ENCODE results near the gene TRPC4AP. TPM values are rescaled to one million over a fixed set of nuclear protein-coding genes. Genes with fewer than 3 reads are reported as not detected.
"Not testable (repeated sequence)": the region's sequence is repeated elsewhere in the genome, so short reads cannot be mapped to it uniquely, and the experiment has no call there.

Gene TRPC4AP
- total RNA-seq, 1 experiment from 2014 or later: 36.8 TPM

- Histone ChIP-seq H3K4me1 (replicated peaks) (peaks cover 33% of the 10 kb centered on the region), H3K36me3 (peaks cover 21% of the 10 kb centered on the region), H3K27me3 (replicated peaks) (no peaks in the 10 kb centered on the region), H3K4me3 (no peak overlapping the region), H3K27ac (peak overlapping the region; percentile 22; the same call in 1 of the 2 replicates), H3K9me3 (replicated peaks) (no peaks in the 10 kb centered on the region)
- DNase-seq (ENCODE audit: low read depth in 1 of 2, low spot score in 2 of 2): no peak
Measured at GRCh38 chr20:35117629-35118028, 25.0 kb upstream of the TRPC4AP start.

- Histone ChIP-seq H3K9me3 (replicated peaks) (no peaks in the 10 kb centered on the region), H3K4me1 (replicated peaks) (peaks cover 33% of the 10 kb centered on the region), H3K27ac (peak overlapping the region; percentile 22; the same call in 1 of the 2 replicates), H3K27me3 (replicated peaks) (no peaks in the 10 kb centered on the region), H3K4me3 (no peak overlapping the region), H3K36me3 (peaks cover 18% of the 10 kb centered on the region)
- DNase-seq (ENCODE audit: low read depth in 1 of 2, low spot score in 2 of 2): peak in 1 of 2 experiments; percentile 35
Measured at GRCh38 chr20:35117196-35117595, 24.6 kb upstream of the TRPC4AP start.

- Histone ChIP-seq H3K27me3 (replicated peaks) (no peaks in the 10 kb centered on the region), H3K4me1 (replicated peaks) (peaks cover 37% of the 10 kb centered on the region), H3K9me3 (replicated peaks) (no peaks in the 10 kb centered on the region), H3K36me3 (peaks cover 18% of the 10 kb centered on the region), H3K4me3 (no peak overlapping the region), H3K27ac (no peak overlapping the region)
- DNase-seq (ENCODE audit: low read depth in 1 of 2, low spot score in 2 of 2): no peak
Measured at GRCh38 chr20:35116258-35116657, 23.7 kb upstream of the TRPC4AP start.

GRCh38 chr20:35115606-35116005, 23.0 kb upstream of the TRPC4AP start:
- no peaks in the 10 kb centered on the region for H3K27me3 ChIP-seq (replicated peaks)
- H3K36me3 ChIP-seq: peaks cover 18% of the 10 kb centered on the region
- H3K4me3 ChIP-seq: no peak overlapping the region
- H3K4me1 ChIP-seq (replicated peaks): peaks cover 38% of the 10 kb centered on the region
- no peak for DNase-seq (ENCODE audit: low read depth in 1 of 2, low spot score in 2 of 2)
- H3K9me3 ChIP-seq (replicated peaks): no peaks in the 10 kb centered on the region
- no peak overlapping the region for H3K27ac ChIP-seq

- not testable (repeated sequence) for H3K36me3 ChIP-seq; H3K4me3 ChIP-seq; H3K27me3 ChIP-seq (replicated peaks); H3K27ac ChIP-seq; DNase-seq (ENCODE audit: low read depth in 1 of 2, low spot score in 2 of 2); H3K9me3 ChIP-seq (replicated peaks)
- peaks cover 21% of the 10 kb centered on the region for H3K4me1 ChIP-seq (replicated peaks)
Measured at GRCh38 chr20:35112276-35112675, 19.7 kb upstream of the TRPC4AP start.

- H3K4me1 ChIP-seq (replicated peaks): peaks cover 12% of the 10 kb centered on the region
- H3K9me3 ChIP-seq (replicated peaks): no peaks in the 10 kb centered on the region
Measured at GRCh38 chr20:35111141-35111888, 18.7 kb upstream of the TRPC4AP start.

GRCh38 chr20:35108921-35109320, 16.3 kb upstream of the TRPC4AP start:
- no peak overlapping the region for H3K27ac ChIP-seq
- no peak overlapping the region for H3K4me3 ChIP-seq
- no peaks in the 10 kb centered on the region for H3K27me3 ChIP-seq (replicated peaks)
- no peaks in the 10 kb centered on the region for H3K9me3 ChIP-seq (replicated peaks)
- no peak for DNase-seq (ENCODE audit: low read depth in 1 of 2, low spot score in 2 of 2)
- H3K36me3 ChIP-seq: no peaks in the 10 kb centered on the region
- H3K4me1 ChIP-seq (replicated peaks): peaks cover 11% of the 10 kb centered on the region

More at GRCh38 chr20:35111141-35111888, 18.7 kb upstream of the TRPC4AP start:
- peak in 1 of 2 experiments; percentile 24 for DNase-seq (ENCODE audit: low read depth in 1 of 2, low spot score in 2 of 2)
- Histone ChIP-seq H3K27me3 (replicated peaks) (no peaks in the 10 kb centered on the region), H3K36me3 (peaks cover 3% of the 10 kb centered on the region; the same call in 1 of the 2 replicates), H3K27ac (peak overlapping the region; percentile 30; the same call in 1 of the 2 replicates), H3K4me3 (no peak overlapping the region)

GRCh38 chr20:35106827-35107380, 14.3 kb upstream of the TRPC4AP start:
- Histone ChIP-seq H3K4me3 (no peak overlapping the region), H3K27ac (no peak overlapping the region), H3K4me1 (replicated peaks) (peaks cover 11% of the 10 kb centered on the region), H3K36me3 (no peaks in the 10 kb centered on the region), H3K27me3 (replicated peaks) (no peaks in the 10 kb centered on the region), H3K9me3 (replicated peaks) (no peaks in the 10 kb centered on the region)
- DNase-seq (ENCODE audit: low read depth in 1 of 2, low spot score in 2 of 2): no peak

- no peak for DNase-seq (ENCODE audit: low read depth in 1 of 2, low spot score in 2 of 2)
- H3K27me3 ChIP-seq (replicated peaks): no peaks in the 10 kb centered on the region
- no peak overlapping the region for H3K4me3 ChIP-seq
- H3K36me3 ChIP-seq: no peaks in the 10 kb centered on the region
- no peaks in the 10 kb centered on the region for H3K9me3 ChIP-seq (replicated peaks)
- no peaks in the 10 kb centered on the region for H3K4me1 ChIP-seq (replicated peaks)
- H3K27ac ChIP-seq: no peak overlapping the region
Measured at GRCh38 chr20:35104685-35105295, 12.2 kb upstream of the TRPC4AP start.

- Histone ChIP-seq H3K27me3 (replicated peaks) (no peaks in the 10 kb centered on the region), H3K36me3 (no peaks in the 10 kb centered on the region), H3K4me1 (replicated peaks) (no peaks in the 10 kb centered on the region), H3K4me3 (no peak overlapping the region), H3K9me3 (replicated peaks) (no peaks in the 10 kb centered on the region), H3K27ac (no peak overlapping the region)
- DNase-seq (ENCODE audit: low read depth in 1 of 2, low spot score in 2 of 2): no peak
Measured at GRCh38 chr20:35101620-35102019, 9.0 kb upstream of the TRPC4AP start.

GRCh38 chr20:35093267-35093884, 769 bp upstream of the TRPC4AP start:
- Histone ChIP-seq H3K9me3 (replicated peaks) (no peaks in the 10 kb centered on the region), H3K4me1 (replicated peaks) (peaks cover 20% of the 10 kb centered on the region), H3K27ac (peak overlapping the region; percentile 87), H3K27me3 (replicated peaks) (no peaks in the 10 kb centered on the region), H3K4me3 (peak overlapping the region; percentile 84), H3K36me3 (peaks cover 13% of the 10 kb centered on the region)
- DNase-seq (ENCODE audit: low read depth in 1 of 2, low spot score in 2 of 2): peak in 1 of 2 experiments; percentile 54

- Histone ChIP-seq H3K9me3 (replicated peaks) (no peaks in the 10 kb centered on the region), H3K36me3 (peaks cover 22% of the 10 kb centered on the region), H3K27ac (peak overlapping the region; percentile 87), H3K27me3 (replicated peaks) (no peaks in the 10 kb centered on the region), H3K4me3 (peak overlapping the region; percentile 84), H3K4me1 (replicated peaks) (peaks cover 23% of the 10 kb centered on the region)
- DNase-seq (ENCODE audit: low read depth in 1 of 2, low spot score in 2 of 2): peak in 1 of 2 experiments; percentile 54
Measured at GRCh38 chr20:35091816-35092523, 637 bp downstream of the TRPC4AP start.
